CD4-positive, alpha-beta T cell treated with Interleukin-2 at 100 ng/mL for 4 hours (primary cell): Measurements from ENCODE around the gene SLC7A6.

Source experiments
- DNase-seq: peaks from one replicate; pipeline ENCODE4 v3.0.0-alpha.2; 2020; ENCODE audit warnings: low spot score

Gene SLC7A6

DNA sequence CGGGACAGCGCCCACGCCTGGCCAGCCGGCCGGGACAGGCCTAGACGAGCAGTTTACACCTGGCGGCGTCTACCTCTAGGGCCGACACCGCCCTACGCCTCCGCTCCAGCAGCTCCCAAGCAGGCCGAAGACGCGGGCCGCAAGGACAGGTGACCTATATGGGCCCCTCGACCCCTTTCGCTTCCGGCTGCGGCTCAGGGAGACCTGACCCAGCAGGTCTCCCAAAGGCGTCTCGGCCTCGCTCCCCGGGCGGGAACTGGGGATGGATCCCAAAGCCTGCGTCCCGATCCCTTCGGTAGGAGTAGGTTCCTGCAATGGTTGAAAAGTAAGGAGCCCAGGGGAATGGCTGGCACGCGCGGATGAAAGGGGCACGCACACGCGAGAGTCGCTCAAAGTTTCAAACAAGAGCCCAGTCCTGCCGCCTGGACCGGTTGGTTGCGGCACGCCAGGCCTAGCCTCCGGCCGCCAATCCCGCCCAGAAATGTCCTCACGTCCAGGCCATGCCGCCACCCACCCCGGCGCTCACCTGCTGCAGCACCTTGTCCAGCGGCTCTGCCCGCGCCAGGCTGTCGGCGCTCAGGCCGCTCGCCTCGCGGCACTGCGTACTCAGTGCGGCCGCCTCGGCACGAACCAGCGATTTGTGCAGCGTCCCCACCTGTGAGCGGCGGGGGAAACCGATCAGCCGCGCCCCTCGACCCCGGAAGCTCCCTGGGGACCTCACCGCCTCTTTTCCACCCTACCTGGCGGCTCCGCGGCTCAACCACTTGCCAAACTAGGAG lies 29.0 kb upstream of the SLC7A6 start:
- no peak for DNase-seq

DNA sequence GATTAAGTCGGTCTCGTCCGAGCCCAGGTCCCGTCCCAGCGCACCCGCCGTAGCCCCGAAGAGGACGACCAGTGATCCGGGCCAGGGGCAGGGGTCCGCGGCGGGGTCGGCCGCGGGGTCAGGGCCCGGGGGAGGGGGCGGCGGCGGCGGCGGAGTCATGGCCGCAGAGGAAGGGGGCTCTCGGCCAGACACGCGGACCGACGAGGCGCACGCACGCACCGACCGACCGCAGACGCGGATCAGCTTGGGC lies 28.5 kb upstream of the SLC7A6 start, which contains the start of gene ESRP2:
Gene ESRP2, minus strand, starts transcription at position 241 of the 250 bp plus-strand sequence. Its CDS starts 82 bp downstream, at position 159.
- DNase-seq: no peak

DNA sequence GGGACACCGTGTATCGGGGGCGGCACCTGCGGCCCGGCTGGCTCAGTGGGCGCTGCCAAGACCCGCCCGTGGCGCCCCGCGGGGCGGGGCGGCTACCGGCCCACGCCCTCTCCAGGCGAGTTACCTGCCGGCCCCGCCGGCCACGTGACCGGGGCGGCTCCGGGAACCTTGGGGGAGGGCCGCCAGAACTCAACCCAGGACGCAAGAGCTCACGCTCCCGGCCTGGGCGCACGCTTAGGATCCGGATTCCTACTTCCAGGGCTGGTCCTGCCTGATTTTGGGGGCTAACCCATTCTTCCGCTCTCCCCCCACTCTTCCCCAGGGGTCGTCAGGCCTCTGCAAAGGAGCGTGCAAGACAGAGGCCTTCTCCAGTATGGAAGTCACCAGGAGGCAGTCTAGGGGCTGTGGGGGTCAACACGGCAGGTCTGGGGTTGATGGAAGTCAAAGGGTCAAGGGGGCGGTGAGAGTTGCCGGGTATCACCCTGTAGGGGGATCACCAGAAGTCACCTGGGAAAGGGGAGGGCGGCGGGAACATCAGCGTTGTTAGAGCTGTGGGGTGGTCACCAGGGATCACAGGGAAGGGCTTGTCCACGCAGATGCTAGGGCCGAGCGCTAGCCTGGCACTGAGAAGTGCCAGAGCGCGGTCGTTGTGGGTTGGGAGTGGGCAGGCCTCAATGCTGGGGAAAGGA lies 28.0 kb upstream of the SLC7A6 start:
- DNase-seq: peak; percentile 19

DNA sequence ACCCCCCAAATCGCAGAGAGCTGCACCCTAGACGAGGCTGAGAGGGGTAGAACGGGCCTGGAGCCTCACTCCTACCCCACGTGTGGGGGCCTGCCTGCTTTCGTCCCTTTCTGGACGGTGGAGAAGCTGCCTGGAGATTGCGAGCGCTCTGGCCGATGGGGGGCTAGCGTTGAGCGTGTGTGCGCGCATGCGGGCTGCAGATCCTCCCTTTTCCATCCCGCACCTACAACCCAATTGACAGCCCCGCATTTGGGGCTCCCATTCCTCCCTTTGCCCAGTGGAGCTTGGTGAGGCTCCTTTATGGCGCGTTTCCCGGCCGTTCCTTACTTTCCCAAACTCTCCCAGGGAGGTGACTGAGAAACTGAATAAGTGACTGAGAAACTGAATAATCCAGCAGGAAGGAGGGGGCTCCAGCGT lies 27.5 kb upstream of the SLC7A6 start:
- DNase-seq: no peak

DNA sequence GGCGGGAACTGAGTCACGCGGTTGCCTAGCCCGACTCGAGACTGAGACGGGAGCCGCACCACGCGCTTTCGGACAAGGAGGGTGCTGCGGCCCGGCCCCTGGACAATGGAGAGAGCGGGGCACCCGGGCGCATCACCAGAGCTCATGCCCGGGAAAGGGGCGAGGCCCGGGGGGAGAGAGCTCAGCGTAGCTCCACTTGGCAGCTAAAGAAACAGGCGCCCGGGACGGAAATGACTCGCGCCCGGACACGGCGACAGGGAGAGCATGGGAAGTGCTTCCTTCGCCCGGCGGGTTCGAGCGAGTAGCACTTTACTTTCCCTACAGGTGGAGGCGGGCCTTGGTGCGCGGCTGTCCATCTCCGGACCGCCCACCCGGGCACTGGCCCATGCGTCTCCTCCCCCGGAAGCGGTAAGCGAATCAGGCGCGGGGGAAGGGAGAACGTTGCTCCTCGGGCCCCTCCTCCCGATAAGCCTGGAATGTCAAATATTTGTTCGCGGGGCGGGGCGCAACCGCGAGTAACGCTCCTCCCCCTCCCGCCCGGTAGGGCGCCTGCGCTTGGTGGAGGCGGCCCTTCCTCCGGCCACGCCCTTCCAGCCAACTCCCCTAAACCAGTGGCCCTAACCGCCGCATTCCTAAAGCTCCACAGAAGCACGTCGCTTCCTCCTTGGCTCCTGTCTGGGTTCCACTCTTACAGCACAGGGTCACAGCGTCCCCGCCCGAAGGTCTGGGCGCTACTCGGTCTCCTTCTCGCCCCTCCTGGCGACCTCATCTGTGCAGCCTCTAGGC lies 26.9 kb upstream of the SLC7A6 start:
- peak; percentile 92 for DNase-seq

DNA sequence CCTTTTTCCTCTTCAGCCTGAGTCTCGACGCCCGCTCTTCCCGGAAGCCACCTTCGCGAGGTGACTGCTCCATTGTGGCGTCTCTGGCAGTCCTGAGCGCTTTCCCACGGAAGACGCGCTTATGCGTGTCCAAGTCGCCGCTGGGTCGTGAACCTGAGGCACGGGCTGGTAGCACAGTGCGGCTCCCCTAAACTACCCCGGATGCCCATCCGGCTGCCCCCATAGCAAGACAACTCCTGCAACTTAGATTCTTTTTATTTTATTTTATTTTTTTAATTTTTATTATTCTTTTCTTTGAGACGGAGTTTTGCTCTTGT lies 26.3 kb upstream of the SLC7A6 start:
- peak; percentile 23 for DNase-seq

DNA sequence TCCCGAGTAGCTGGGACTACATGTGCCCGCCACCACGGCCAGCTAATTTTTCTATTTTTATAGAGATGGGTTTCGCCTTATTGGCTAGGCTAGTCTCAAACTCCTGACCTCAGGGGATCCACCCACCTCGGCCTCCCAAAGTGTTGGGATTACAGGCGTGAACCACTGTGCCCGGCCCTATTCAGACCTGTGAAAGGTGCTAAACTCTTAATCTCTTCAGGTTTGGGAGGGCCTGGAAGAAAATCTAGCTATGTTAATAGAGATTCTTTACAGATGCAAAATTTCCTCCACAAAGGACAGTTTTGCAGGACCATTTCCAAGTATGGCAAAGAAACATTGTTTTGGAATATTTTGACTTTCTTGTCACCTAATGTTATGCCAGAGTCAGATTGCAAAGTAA lies 22.2 kb upstream of the SLC7A6 start:
- DNase-seq: no peak

DNA sequence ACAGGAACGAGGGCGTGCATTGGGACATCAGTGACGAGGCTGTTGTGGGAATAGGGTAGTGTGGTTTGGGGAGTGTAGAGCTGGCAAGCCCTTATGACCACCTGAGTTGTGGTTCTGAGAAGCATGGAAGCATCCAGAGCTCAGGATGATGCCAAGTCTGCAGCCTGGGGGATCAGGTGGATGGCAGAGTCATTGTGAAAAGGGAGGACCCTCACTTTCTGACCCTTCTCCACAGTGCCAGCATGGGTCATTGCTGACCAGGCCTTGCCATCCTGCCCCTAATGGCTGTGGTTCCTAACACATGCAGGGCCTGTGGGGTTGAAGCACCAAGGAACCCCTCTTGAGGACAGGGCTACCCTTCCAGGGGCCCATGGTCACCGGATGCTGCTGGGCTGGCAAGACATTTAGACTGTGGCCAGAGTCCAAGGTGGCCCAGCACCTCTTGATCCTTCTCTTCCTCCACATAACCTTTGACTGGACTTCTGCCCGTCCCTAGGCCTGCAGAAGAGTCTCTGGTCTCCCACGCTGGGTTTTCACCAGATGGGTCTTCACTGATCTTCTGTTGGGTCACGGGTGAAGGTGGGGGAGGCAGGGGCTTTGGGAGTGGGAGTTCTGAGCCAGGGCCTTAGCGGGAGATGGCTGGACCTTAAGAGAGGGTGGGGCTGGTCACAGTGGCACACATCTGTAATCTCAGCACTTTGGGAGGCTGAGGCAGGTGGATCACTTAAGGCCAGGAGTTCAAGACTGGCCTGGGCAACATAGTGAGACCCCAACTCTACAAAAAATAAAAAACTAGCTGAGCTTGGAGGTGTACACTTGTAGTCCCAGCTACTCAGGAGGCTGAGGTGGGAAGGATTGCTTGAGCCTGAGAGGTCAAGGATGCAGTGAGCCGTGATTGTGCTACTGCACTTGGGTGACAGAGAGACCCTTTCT lies 21.1 kb upstream of the SLC7A6 start:
- DNase-seq: no peak

DNA sequence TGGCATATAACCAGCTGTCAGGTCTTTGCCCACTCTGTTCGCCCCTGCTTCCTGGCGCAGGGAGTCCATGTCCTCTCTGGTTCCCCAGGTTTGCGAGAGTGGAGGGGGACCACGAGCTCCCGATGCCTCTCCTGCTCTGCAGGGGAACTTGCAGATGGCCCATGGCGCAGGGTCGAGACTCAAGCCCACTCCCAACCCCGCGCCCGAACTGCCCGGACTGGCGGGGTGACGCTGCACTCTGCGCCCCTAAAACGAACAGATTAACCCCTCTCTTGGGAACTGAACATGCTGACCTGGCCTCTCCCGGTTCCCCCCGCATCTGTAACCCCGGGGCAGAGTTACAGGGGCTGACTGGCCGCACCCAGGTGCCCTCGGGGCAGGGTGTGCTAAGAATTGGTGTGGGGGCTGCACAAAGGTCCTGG lies 19.8 kb upstream of the SLC7A6 start:
- no peak for DNase-seq

DNA sequence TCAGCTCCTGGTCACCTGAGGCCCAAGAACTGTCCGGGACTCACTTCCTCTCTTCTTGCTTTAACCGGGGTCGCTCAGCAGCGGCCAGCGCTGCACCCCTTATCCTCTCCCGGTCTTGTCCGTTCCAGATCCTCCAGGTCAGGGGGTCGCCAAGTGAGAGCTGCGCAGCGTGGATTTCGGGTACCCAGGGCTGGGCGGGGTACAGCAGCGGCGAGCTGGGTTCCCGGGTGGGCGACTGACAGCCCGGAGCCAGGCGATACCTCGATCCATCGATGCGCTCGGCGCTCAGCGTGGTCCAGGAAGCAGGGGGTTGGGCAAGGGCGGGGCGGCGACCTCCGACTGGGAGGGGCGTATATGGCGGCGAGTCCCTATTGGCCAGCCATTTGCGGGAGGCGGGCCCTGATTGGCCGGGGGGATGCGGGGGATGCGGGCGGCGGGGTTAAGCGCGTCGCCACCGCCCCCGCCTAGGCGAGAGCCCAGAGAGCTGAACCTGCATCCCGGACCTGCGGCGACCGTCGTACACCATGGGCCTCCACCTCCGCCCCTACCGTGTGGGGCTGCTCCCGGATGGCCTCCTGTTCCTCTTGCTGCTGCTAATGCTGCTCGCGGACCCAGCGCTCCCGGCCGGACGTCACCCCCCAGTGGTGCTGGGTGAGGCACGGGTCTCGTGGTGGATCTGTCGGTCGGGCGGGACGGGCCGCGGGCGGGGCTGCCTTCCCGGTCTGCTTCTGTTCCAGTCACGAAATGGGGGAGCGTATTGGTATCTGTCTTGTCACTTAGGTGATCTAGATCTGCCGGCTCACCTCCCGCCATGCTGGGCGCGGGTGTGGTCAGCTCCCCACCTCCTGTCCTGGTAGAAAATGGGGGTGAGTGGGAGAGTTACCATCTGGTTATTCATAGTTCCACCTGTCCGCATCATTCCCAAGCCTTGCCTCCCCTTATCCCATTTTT lies 19.1 kb upstream of the SLC7A6 start, which contains the start of gene PLA2G15:
Gene PLA2G15, plus strand, starts transcription at position 471 of the 951 bp plus-strand sequence. Its CDS starts 54 bp downstream, at position 525.
- peak; percentile 97 for DNase-seq

DNA sequence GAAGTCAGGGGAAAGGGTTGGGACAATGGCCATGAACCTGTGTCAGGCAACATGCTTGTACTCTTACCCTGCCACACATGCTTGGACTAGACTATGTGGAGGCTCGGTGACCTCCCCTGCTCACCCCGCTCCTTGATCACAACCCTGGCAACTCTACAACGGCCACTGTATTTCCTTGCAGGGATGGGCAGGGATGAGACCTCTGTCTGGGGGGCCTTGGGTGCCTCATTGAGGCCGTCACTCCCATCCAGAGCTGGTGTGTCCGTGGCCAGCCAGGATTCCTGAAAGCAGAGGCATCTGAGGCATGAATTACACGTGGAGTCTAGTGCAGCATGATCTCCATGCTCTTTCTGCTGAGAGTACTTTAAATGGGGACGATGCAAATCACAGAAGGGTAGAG lies 18.2 kb upstream of the SLC7A6 start:
- DNase-seq: no peak

DNA sequence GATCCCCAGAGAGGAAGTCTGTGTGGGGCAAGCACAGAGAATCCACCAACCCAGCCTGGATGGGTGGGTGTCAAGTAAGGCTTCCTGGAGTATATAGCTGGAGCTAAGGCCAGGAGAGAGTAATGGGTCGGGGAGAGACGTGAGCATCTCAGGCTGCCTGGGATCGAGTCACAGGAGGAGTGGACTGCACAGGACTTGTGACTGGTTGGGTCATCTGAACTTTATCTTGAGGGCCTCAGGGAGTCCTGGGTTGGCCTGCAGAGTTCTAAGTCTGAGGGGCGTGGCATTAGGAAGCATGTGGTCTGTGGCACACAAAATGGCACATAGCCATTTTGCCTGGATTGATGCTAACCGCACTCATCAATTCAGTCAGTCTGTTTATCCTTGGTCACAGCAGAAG lies 17.7 kb upstream of the SLC7A6 start:
- DNase-seq: no peak

DNA sequence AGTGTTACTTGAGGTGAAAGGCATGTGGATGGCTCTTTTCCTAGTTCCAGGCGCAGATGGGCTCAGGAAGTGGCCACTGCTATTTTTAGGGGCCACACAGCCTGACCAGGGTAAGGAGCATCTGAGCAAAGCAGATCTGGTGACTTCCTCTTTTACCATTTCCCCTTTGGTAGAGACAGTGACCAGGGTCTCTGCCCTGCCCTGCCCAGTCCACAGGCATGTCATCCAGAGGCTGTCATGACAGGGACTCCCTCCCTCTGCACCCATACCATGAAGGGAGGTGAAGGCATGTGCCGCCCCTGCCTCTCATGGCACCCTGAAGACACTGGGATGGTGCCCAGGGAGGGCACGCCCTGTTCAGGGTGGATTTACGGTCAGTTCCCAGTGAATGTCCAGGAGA lies 16.9 kb upstream of the SLC7A6 start:
- no peak for DNase-seq

DNA sequence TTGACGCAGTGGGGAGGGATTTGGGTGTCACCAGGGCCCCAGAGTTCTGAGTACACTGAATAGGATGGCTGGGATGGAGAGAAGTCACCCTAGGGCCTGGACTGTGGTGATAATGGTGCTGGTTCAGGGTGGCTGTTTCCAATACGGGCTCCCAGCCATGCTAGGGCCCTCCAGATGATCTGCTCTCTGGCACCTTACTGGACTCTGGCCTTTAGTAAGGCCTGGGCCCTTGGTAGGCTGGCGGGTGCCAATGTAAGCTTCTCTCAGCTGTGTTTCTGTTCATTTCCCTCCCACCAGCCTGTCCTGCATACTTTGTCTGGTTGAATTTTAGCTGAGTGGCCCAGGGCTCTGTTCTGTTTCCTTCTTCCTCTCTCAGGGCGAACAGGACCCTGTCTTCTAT lies 16.4 kb upstream of the SLC7A6 start:
- DNase-seq: no peak

DNA sequence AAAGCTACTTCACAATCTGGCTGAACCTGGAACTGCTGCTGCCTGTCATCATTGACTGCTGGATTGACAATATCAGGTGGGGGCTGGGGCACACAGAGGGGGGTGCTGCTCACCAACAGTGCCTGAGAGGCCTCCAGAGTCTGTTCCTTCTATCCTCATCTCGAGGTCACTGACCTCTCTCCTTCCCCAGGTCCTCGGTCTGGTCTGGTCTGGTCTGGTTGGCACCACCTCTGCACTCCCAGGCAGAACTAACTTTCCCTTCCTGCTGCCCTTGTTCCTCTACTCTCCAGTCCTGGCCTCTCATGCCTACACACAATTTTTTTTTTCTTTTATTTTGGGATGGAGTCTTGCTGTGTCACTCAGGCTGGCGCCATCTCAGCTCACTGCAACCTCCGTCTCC lies 15.0 kb upstream of the SLC7A6 start:
- no peak for DNase-seq

DNA sequence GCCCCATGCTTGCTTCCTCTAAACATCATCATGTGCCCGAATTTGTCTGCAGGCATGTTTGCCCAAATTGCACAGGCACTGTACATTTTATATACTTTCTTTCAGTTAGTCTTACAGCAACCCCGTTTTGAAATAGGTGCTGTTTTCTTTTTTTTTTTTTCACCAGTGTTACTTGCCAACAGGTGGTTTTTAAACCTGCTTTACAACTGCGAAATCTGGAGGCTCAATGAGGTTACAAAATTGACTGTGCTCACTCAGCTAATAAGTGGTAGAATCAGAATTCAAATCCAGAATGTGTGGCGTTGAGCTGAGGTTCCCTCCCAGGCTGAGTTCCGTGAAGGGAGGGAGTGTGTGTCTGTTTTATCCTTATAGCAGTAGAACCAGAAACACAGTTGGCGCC lies 13.4 kb upstream of the SLC7A6 start:
- DNase-seq: no peak

DNA sequence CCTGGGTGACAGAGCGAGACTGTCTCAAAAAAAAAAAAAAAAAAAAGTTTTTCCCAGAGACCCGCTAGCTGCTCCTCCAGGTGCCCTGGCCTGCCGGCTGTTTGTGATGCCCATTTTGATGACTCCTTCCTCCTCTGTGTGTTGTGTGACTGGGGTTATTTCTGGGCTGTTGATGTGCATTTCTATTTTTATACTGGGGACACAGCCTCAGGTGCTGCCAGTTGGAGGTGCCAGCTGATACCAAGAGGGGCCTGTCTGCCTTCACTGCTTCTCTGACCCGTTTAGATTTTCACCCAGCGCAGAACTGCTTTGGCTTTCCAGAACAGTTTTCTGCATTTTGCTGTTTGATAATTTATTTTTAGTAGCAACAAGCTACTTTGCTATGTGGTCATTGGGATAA lies 12.5 kb upstream of the SLC7A6 start:
- DNase-seq: no peak

DNA sequence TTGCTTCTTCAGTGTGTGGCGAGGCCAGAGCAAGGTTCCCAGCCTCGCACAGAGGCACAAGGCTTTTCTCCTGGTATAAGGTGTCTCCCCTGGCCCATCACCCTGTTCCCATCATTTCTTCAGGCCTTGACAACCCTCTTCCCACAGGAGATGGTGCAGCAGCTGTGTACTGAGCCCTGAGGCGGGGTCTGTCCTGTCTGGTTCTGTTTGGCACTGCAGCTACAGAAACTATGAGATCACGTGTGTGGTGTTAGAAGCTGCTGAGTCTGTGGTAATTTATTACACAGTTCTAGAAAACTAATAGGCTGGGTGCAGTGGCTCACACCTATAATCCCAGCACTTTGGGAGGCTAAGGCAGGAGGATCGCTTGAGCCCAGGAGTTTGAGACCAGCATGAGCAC lies 11.9 kb upstream of the SLC7A6 start:
- DNase-seq: no peak

DNA sequence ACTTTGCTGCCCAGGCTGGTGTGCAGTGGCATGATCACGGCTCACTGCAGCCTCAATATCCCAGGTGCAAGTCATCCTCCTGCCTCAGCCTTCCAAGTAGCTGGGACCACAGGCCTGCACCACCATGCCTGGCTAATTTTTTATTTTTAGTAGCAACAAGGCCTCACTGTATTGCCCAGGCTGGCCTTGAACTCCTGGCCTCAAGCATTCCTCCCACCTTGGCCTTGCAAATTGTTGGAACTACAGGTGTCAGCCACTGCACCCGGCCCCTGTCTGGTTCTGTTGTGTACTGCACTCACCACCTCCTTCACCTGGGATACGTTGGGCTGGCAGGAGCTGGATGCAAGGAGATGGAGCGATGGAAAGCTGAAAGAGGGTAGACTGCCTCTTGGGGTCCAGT lies 10.6 kb upstream of the SLC7A6 start:
- no peak for DNase-seq

DNA sequence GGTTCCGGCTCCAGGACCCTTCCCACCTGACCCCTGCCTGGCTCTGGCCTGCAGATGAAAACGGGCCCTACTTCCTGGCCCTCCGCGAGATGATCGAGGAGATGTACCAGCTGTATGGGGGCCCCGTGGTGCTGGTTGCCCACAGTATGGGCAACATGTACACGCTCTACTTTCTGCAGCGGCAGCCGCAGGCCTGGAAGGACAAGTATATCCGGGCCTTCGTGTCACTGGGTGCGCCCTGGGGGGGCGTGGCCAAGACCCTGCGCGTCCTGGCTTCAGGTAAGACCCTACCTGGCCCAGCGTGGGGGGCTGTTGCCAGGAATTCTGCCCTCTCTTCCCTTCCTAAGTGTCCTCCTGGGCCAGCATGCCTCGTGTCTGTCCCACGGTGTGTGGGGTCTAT lies 8.6 kb upstream of the SLC7A6 start:
- DNase-seq: no peak
